MM.1S (cell line): Measurements from ENCODE around the gene PCDHGA8.

ENCODE experiments used
- EZH2 ChIP-seq: fragments of 300-600 bp; sonication (generic); optimal IDR thresholded peaks from 2 replicates; pipeline ENCODE3; 2017; ENCODE audit warnings: low read depth, mild to moderate bottlenecking, antibody characterized with exemption, low read length, mixed read lengths
- TF ChIP-seq, protein P1 (sequence below): fragments of 300-600 bp; sonication (generic); IDR thresholded peaks from 2 replicates; pipeline ENCODE4 v1.5.1; 2016; ENCODE audit warnings: antibody characterized with exemption, low read length, mixed read lengths

DNA sequence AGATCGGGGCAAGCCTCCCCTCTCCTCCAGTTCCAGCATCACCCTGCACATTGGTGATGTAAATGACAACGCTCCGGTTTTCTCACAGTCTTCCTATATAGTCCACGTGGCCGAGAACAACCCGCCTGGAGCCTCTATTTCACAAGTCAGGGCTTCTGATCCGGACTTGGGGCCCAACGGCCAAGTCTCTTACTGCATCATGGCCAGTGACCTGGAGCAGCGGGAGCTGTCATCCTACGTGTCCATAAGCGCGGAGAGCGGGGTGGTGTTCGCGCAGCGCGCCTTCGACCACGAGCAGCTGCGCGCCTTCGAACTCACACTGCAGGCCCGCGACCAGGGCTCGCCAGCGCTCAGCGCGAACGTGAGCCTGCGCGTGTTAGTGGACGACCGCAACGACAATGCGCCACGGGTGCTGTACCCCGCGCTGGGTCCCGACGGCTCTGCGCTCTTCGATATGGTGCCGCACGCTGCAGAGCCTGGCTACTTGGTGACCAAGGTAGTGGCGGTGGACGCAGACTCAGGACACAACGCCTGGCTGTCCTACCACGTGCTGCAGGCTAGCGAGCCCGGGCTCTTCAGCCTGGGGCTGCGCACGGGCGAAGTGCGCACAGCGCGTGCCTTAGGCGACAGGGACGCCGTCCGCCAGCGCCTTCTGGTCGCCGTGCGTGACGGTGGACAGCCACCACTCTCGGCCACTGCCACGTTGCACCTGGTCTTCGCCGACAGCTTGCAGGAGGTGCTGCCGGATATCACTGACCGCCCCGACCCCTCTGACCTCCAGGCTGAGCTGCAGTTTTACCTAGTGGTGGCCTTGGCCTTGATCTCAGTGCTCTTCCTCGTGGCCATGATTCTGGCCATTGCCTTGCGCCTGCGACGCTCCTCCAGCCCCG is 3.0 kb upstream of the PCDHGA8 start:
- TF ChIP-seq, protein P1, sequence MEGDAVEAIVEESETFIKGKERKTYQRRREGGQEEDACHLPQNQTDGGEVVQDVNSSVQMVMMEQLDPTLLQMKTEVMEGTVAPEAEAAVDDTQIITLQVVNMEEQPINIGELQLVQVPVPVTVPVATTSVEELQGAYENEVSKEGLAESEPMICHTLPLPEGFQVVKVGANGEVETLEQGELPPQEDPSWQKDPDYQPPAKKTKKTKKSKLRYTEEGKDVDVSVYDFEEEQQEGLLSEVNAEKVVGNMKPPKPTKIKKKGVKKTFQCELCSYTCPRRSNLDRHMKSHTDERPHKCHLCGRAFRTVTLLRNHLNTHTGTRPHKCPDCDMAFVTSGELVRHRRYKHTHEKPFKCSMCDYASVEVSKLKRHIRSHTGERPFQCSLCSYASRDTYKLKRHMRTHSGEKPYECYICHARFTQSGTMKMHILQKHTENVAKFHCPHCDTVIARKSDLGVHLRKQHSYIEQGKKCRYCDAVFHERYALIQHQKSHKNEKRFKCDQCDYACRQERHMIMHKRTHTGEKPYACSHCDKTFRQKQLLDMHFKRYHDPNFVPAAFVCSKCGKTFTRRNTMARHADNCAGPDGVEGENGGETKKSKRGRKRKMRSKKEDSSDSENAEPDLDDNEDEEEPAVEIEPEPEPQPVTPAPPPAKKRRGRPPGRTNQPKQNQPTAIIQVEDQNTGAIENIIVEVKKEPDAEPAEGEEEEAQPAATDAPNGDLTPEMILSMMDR: no peak
- no peak for TF ChIP-seq EZH2
